Cardiac fibroblast (primary cell): Measurements from ENCODE around the gene OR4F15.
A peak's percentile ranks its signal among the peaks of the same experiment; 100 is the strongest.

Experiments used
- DNase-seq, 2 donors: peaks; one replicate each; pipeline versions ENCODE4 v3.0.0 to v3.0.0-alpha.2; 2010; ENCODE audit warnings: low read depth in 2 of 2
- H3K4me3 ChIP-seq, 2 donors: replicated peaks in 1 of 2; 1 replicate in 1 of 2; 2 replicates in 1 of 2; pipeline ENCODE4 v1.5.1; 2011; ENCODE audit warnings: low read depth in 2 of 2, low read length in 2 of 2, mild to moderate bottlenecking in 2 of 2, moderate library complexity in 1 of 2
- CTCF ChIP-seq: IDR thresholded peaks from one replicate; pipeline ENCODE4 v1.5.1; 2011; ENCODE audit warnings: low read depth, mild to moderate bottlenecking, low read length, inconsistent platforms

The OR4F15 gene

GRCh38 chr15:101808201-101808600 lies 3.8 kb upstream of the OR4F15 start:
- H3K4me3 ChIP-seq, result no peak overlapping the region
- no peak for TF ChIP-seq CTCF
- DNase-seq, result peak in 1 of 2 donors; percentile 2

GRCh38 chr15:101810456-101810855 lies 1.5 kb upstream of the OR4F15 start:
- DNase-seq, result no peak
- no peak overlapping the region for H3K4me3 ChIP-seq
- TF ChIP-seq CTCF, result no peak

- no peak for TF ChIP-seq CTCF
- no peak overlapping the region for H3K4me3 ChIP-seq
- peak in 1 of 2 donors; percentile 8 for DNase-seq
These were observed 1.1 kb upstream of the OR4F15 start for GRCh38 chr15:101810876-101811275.

GRCh38 chr15:101813803-101814534 lies 2.0 kb downstream of the OR4F15 start:
- TF ChIP-seq CTCF, result no peak
- peak in 1 of 2 donors; percentile 12 for DNase-seq
- H3K4me3 ChIP-seq, result no peak overlapping the region

- no peak for DNase-seq
- no peak overlapping the region for H3K4me3 ChIP-seq
- TF ChIP-seq CTCF, result no peak
These were observed 8.8 kb downstream of the OR4F15 start for GRCh38 chr15:101820781-101821180.

GRCh38 chr15:101827257-101827656 lies 15.3 kb downstream of the OR4F15 start:
- H3K4me3 ChIP-seq, result no peak overlapping the region
- TF ChIP-seq CTCF, result no peak
- no peak for DNase-seq

- TF ChIP-seq CTCF, result no peak
- no peak for DNase-seq
- no peak overlapping the region for H3K4me3 ChIP-seq
These were observed 16.8 kb downstream of the OR4F15 start for GRCh38 chr15:101828774-101829173.
